ENCODE results near the gene ERO1A. TPM values are rescaled to one million over a fixed set of nuclear protein-coding genes. Genes with fewer than 3 reads are reported as not detected.

ERO1A gene
- total RNA-seq, 2 experiments from 2014 or later, result 256 to 270 TPM

GRCh38 chr14:52641745-52642144, 53.6 kb downstream of the ERO1A start:
- Mint-ChIP-seq H3K27ac (no peak overlapping the region), H3K4me3 (no peak overlapping the region), H3K36me3 (ENCODE audit: low read depth) (peaks cover 53% of the 10 kb centered on the region), H3K4me1 (peaks cover 12% of the 10 kb centered on the region), H3K9me3 (peaks cover 9% of the 10 kb centered on the region), H3K27me3 (no peaks in the 10 kb centered on the region)
- no peak for DNase-seq
- CTCF ChIA-PET, result no interaction called here
- POLR2A ChIA-PET, result no interaction called here

- Mint-ChIP-seq H3K4me3 (no peak overlapping the region), H3K27ac (no peak overlapping the region), H3K9me3 (peaks cover 9% of the 10 kb centered on the region), H3K27me3 (peaks cover 4% of the 10 kb centered on the region), H3K4me1 (peaks cover 10% of the 10 kb centered on the region), H3K36me3 (ENCODE audit: low read depth) (peaks cover 38% of the 10 kb centered on the region)
- ChIA-PET POLR2A (interaction anchor here (0.5 kb wide), 1 partner anchor 11 kb away, joined by 3 read pairs; no protein-coding TSS in a partner anchor), CTCF (no interaction called here)
- DNase-seq, result no peak
Measured at GRCh38 chr14:52640137-52640536, 55.2 kb downstream of the ERO1A start.

GRCh38 chr14:52619687-52620086, 75.7 kb downstream of the ERO1A start:
- no peak for DNase-seq
- Mint-ChIP-seq H3K27me3 (peaks cover 7% of the 10 kb centered on the region), H3K36me3 (ENCODE audit: low read depth) (no peaks in the 10 kb centered on the region), H3K4me1 (no peaks in the 10 kb centered on the region), H3K27ac (no peak overlapping the region), H3K9me3 (no peaks in the 10 kb centered on the region), H3K4me3 (no peak overlapping the region)
- ChIA-PET POLR2A (no interaction called here), CTCF (no interaction called here)

DNA sequence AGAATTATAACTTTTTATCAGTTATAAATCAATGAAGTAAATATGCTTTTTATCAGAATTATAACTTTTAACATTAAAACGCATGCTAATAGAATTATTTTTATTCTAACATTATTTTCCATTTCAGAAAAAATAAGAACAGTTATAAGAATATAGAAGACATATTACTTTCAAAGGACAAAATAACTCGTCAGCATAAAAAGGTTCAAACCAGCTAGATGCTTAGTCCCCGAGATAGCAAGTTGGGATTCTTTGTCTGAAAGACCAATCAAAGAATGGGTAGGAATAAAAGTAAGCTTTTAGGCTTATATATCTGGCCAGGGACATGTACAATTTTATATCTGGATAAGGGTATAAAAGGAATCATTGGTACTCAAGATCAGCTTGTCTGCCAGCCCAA, 76.8 kb downstream of the ERO1A start:
- DNase-seq, result no peak
- no peaks in the 10 kb centered on the region for H3K36me3 Mint-ChIP-seq (ENCODE audit: low read depth)
- no peaks in the 10 kb centered on the region for H3K9me3 Mint-ChIP-seq
- no peaks in the 10 kb centered on the region for H3K4me1 Mint-ChIP-seq
- POLR2A ChIA-PET, result no interaction called here
- H3K27me3 Mint-ChIP-seq, result peaks cover 7% of the 10 kb centered on the region
- H3K4me3 Mint-ChIP-seq, result no peak overlapping the region
- H3K27ac Mint-ChIP-seq, result no peak overlapping the region
- CTCF ChIA-PET, result no interaction called here

GRCh38 chr14:52610187-52610586, 85.2 kb downstream of the ERO1A start:
- H3K27ac Mint-ChIP-seq, result no peak overlapping the region

DNA sequence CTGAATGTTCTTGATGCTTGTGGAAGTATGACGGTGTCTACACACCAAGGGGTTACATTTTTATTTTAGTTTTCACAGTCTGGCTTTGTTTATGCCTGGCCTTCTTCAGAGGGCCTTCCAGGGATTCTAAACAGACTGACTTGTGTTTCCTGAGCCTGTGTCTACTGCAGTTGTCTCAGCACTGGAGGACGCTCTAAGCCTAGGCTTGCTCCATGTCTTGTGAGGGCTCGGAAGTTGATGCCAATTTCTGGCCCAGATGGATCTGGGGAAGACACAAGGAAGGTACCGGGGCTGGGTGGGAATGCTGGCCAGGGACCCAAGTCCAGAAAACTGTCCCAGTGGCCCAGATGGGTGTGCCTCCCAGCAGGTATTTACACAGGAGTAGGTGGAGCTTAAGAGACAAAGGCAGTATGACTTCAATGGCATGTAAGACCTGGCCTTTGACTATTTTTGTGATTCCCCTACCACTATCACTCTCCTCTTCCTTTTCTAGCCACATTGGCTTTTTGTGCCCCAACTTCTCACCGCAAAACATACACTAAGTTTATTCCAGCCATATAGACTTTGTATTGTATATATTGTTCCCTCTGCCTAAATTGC, 85.8 kb downstream of the ERO1A start:
- peaks cover 9% of the 10 kb centered on the region for H3K27me3 Mint-ChIP-seq
- no peaks in the 10 kb centered on the region for H3K9me3 Mint-ChIP-seq
- no peak for DNase-seq
- H3K36me3 Mint-ChIP-seq (ENCODE audit: low read depth), result no peaks in the 10 kb centered on the region
- CTCF ChIA-PET, result no interaction called here
- no peak overlapping the region for H3K27ac Mint-ChIP-seq
- no peaks in the 10 kb centered on the region for H3K4me1 Mint-ChIP-seq
- POLR2A ChIA-PET, result no interaction called here
- no peak overlapping the region for H3K4me3 Mint-ChIP-seq

More at GRCh38 chr14:52610187-52610586, 85.2 kb downstream of the ERO1A start:
- DNase-seq, result no peak
- no peak overlapping the region for H3K4me3 Mint-ChIP-seq
- ChIA-PET POLR2A (no interaction called here), CTCF (no interaction called here)
- H3K9me3 Mint-ChIP-seq, result no peaks in the 10 kb centered on the region
- no peaks in the 10 kb centered on the region for H3K4me1 Mint-ChIP-seq
- peaks cover 10% of the 10 kb centered on the region for H3K27me3 Mint-ChIP-seq
- no peaks in the 10 kb centered on the region for H3K36me3 Mint-ChIP-seq (ENCODE audit: low read depth)

DNA sequence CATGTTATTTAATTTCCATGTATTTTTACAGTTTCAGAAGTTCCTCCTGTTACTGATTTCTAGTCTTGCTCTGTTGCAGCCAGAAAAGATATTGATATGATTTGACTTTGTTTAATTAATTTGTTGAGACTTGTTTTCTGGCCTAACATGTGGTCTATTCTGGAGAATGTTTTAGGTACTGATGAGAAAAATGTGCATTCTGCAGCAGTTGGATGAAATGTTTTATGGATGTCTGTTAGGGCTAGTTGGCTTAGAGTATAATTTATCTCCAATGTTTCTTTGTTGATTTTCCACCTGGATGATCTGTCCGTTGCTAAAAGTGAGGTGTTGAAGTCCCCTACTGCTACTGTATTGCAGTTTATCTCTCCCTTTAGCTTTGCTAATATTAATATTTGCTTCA, 88.3 kb downstream of the ERO1A start:
- no peak overlapping the region for H3K4me3 Mint-ChIP-seq
- POLR2A ChIA-PET, result no interaction called here
- H3K27me3 Mint-ChIP-seq, result peaks cover 9% of the 10 kb centered on the region
- H3K9me3 Mint-ChIP-seq, result no peaks in the 10 kb centered on the region
- no peak overlapping the region for H3K27ac Mint-ChIP-seq
- CTCF ChIA-PET, result no interaction called here
- no peak for DNase-seq
- no peaks in the 10 kb centered on the region for H3K36me3 Mint-ChIP-seq (ENCODE audit: low read depth)
- no peaks in the 10 kb centered on the region for H3K4me1 Mint-ChIP-seq

- H3K27ac Mint-ChIP-seq, result no peak overlapping the region
- CTCF ChIA-PET, result no interaction called here
Measured at GRCh38 chr14:52602131-52602530, 93.2 kb downstream of the ERO1A start.

DNA sequence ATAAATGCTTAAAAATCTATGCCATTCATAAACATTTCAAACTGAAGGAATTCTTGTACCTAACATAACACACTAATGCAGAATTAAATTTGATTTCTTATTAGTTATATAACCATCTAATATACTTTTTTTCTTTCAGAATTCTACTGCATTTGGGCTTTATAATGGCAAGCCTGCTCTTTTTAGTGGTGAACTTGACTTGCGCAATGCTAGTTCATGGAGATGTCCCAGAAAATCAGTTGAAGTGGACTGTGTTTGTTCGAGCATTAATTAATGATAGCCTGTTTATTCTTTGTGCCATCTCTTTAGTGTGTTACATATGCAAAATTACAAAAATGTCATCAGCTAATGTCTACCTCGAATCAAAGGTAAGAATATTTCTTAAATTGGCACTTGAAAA, 95.4 kb downstream of the ERO1A start:
- no peak overlapping the region for H3K27ac Mint-ChIP-seq
- POLR2A ChIA-PET, result no interaction called here
- no peaks in the 10 kb centered on the region for H3K4me1 Mint-ChIP-seq

More at GRCh38 chr14:52602131-52602530, 93.2 kb downstream of the ERO1A start:
- H3K4me3 Mint-ChIP-seq, result no peak overlapping the region
- peaks cover 12% of the 10 kb centered on the region for H3K27me3 Mint-ChIP-seq
- H3K36me3 Mint-ChIP-seq (ENCODE audit: low read depth), result no peaks in the 10 kb centered on the region
- no peaks in the 10 kb centered on the region for H3K4me1 Mint-ChIP-seq
- H3K9me3 Mint-ChIP-seq, result no peaks in the 10 kb centered on the region
- no peak for DNase-seq
- POLR2A ChIA-PET, result interaction anchor here (1.0 kb wide), 1 partner anchor 49 kb away, joined by 3 read pairs; no protein-coding TSS in a partner anchor

GRCh38 chr14:52598568-52598967, 96.8 kb downstream of the ERO1A start:
- Mint-ChIP-seq H3K36me3 (ENCODE audit: low read depth) (no peaks in the 10 kb centered on the region), H3K9me3 (peaks cover 6% of the 10 kb centered on the region), H3K4me3 (no peak overlapping the region), H3K4me1 (no peaks in the 10 kb centered on the region), H3K27me3 (peaks cover 18% of the 10 kb centered on the region), H3K27ac (no peak overlapping the region)
- no peak for DNase-seq
- ChIA-PET CTCF (interaction anchor here (0.7 kb wide), 1 partner anchor 519 kb away, joined by 3 read pairs; no protein-coding TSS in a partner anchor), POLR2A (no interaction called here)

More for the DNA sequence above, 95.4 kb downstream of the ERO1A start:
- CTCF ChIA-PET, result no interaction called here
- DNase-seq, result no peak
- H3K4me3 Mint-ChIP-seq, result no peak overlapping the region
- H3K36me3 Mint-ChIP-seq (ENCODE audit: low read depth), result no peaks in the 10 kb centered on the region
- peaks cover 9% of the 10 kb centered on the region for H3K27me3 Mint-ChIP-seq
- H3K9me3 Mint-ChIP-seq, result peaks cover 3% of the 10 kb centered on the region

DNA sequence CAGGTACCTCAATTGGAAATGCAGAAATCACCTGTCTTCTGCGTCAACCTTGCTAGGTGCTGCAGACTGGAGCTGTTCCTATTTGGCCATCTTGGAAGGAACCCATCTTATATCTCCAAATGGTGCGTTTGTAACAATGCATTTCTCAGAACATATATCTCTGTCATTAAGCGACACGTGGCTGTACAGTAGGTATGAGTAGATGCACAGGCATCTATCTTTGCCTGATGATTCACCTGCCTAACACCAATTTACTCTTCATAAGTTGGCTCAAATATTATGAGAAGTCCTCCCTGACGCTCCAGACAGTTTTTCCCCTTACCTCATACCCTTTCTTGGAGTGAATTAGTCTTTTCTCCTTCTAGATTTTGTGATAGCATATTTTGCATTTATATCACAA, 98.5 kb downstream of the ERO1A start:
- CTCF ChIA-PET, result no interaction called here
- no peak for DNase-seq
- Mint-ChIP-seq H3K27ac (no peak overlapping the region), H3K36me3 (ENCODE audit: low read depth) (no peaks in the 10 kb centered on the region), H3K4me1 (no peaks in the 10 kb centered on the region), H3K4me3 (no peak overlapping the region), H3K27me3 (peaks cover 21% of the 10 kb centered on the region), H3K9me3 (peaks cover 10% of the 10 kb centered on the region)
- POLR2A ChIA-PET, result no interaction called here

DNA sequence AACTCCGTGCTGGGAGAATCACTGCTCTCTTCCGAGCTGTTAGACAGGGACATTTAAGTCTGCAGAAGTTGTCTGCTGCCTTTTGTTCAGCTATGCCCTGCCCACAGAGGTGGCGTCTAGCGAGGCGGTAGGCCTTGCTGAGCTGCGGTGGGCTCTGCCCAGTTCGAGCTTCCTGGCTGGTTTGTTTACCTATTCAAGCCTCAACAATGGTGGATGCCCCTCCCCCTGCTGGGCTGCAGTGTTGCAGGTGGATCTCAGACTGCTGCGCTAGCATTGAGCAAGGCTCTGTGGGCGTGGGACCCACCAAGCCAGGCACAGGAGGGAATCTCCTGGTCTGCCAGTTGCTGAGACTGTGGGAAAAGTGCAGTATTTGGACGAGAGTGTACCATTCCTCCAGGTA, 99.0 kb downstream of the ERO1A start:
- Mint-ChIP-seq H3K27ac (no peak overlapping the region), H3K4me1 (no peaks in the 10 kb centered on the region), H3K36me3 (ENCODE audit: low read depth) (no peaks in the 10 kb centered on the region), H3K9me3 (peaks cover 12% of the 10 kb centered on the region), H3K27me3 (peaks cover 21% of the 10 kb centered on the region), H3K4me3 (no peak overlapping the region)
- POLR2A ChIA-PET, result no interaction called here
- DNase-seq, result no peak
- CTCF ChIA-PET, result no interaction called here

DNA sequence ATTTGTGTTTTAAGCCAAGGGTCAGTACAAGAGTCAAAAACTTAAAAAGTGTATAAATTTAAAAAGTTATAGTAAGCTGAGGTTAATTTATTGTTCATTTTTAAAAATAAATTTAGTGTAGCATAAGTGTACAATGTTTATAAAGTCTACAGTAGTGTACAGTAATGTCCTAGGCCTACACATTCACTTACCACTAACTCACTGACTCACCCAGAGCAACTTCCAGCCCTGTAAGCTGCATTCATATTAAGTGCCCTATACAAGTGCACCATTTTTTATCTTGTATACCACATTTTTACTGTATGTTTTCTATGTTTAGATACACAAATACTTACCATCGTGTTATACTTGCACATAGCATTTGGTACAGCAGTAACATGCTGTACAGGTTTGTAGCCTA, 105.0 kb downstream of the ERO1A start:
- no peaks in the 10 kb centered on the region for H3K36me3 Mint-ChIP-seq (ENCODE audit: low read depth)
- ChIA-PET POLR2A (no interaction called here), CTCF (no interaction called here)
- no peak overlapping the region for H3K27ac Mint-ChIP-seq
- H3K4me1 Mint-ChIP-seq, result no peaks in the 10 kb centered on the region
- H3K4me3 Mint-ChIP-seq, result no peak overlapping the region
- H3K9me3 Mint-ChIP-seq, result peaks cover 12% of the 10 kb centered on the region
- no peak for DNase-seq
- peaks cover 18% of the 10 kb centered on the region for H3K27me3 Mint-ChIP-seq

Measured in activated CD4-positive, alpha-beta memory T cell treated with anti-CD3 and anti-CD28 coated beads, Interleukin-2, amount 10 ng/mL, durations not matched to agents 7 days and 5 days (primary cell).